Endothelial cell of umbilical vein (primary cell): Measurements from ENCODE around the gene SLC43A1. TPM values are rescaled to one million over a fixed set of nuclear protein-coding genes. Genes with fewer than 3 reads are reported as not detected.

Experiments
- BruUV-seq: library from RNA; stranded (reverse); fragments of 400-500 nt; replicated peaks from 2 replicates; lab custom pipeline; 2021; lab: Mats Ljungman, UMichigan
- CTCF ChIA-PET: fragments of 300-600, 350-600 bp; sonication (Branson Sonifier 250); formaldehyde crosslinking; loops from one replicate; lab custom pipeline; 2021; ENCODE audit warnings: antibody characterized with exemption, inconsistent platforms; lab: Charles Lee
- POLR2A ChIA-PET: fragments of 300-600, 350-600 bp; sonication (Branson Sonifier 250); formaldehyde crosslinking; loops from one replicate; lab custom pipeline; 2021; ENCODE audit warnings: antibody characterized with exemption, inconsistent platforms; lab: Charles Lee
- DNase-seq: peaks from one replicate; pipeline ENCODE4 v3.0.0-alpha.2; 2011; ENCODE audit warnings: low read depth, low spot score
- FAIRE-seq: peaks from 2 replicates; lab custom pipeline; 2011; peaks lifted over from hg19 to GRCh38; lab: Jason Lieb, UNC
- H2AFZ ChIP-seq: 2 replicates; pipeline ENCODE4 v1.6.0; 2012; ENCODE audit warnings: low read depth, low read length, control low read depth, inconsistent platforms
- H3K27ac ChIP-seq: 2 replicates; pipeline ENCODE4 v1.5.1; 2011; ENCODE audit warnings: low read depth, mild to moderate bottlenecking, control low read depth, low read length, moderate library complexity; ENCODE audit not compliant: insufficient read depth
- H3K27me3 ChIP-seq, 2 experiments: 2 replicates each; pipeline versions ENCODE4 v1.6.0 to v1.6.1; 2011; ENCODE audit warnings: low read length in 2 of 2, mixed read lengths in 1 of 2; ENCODE audit not compliant: control insufficient read depth in 2 of 2, insufficient read depth in 2 of 2
- H3K36me3 ChIP-seq, 2 experiments: 2 replicates in 1 of 2; 3 replicates in 1 of 2; pipeline ENCODE4 v1.5.1; 2011; ENCODE audit warnings: low read length in 2 of 2, mild to moderate bottlenecking in 1 of 2, moderate library complexity in 1 of 2; ENCODE audit not compliant: control insufficient read depth in 2 of 2, insufficient read depth in 2 of 2; ENCODE audit errors: extremely low read depth in 1 of 2
- H3K4me1 ChIP-seq: 3 replicates; pipeline ENCODE4 v1.5.1; 2011; ENCODE audit warnings: mild to moderate bottlenecking, low read length; ENCODE audit not compliant: control insufficient read depth, insufficient read depth; ENCODE audit errors: extremely low read depth
- H3K4me2 ChIP-seq: 2 replicates; pipeline ENCODE4 v1.6.1; 2011; ENCODE audit warnings: low read length, control low read depth, mixed read lengths; ENCODE audit not compliant: insufficient read depth
- H3K4me3 ChIP-seq, 3 experiments: fragments of 200-600 bp in 1 of 3; sonication (generic), shearing (Covaris generic) in 1 of 3; replicated peaks in 1 of 3; 2 replicates each; pipeline ENCODE4 v1.5.1; 2011 to 2016; ENCODE audit warnings: control low read depth in 3 of 3, low read length in 3 of 3, mild to moderate bottlenecking in 2 of 3, inconsistent platforms in 1 of 3, low read depth in 1 of 3, moderate library complexity in 1 of 3; ENCODE audit not compliant: insufficient read depth in 1 of 3
- H3K79me2 ChIP-seq: 2 replicates; pipeline ENCODE4 v1.6.0; 2012; ENCODE audit warnings: low read length, inconsistent platforms; ENCODE audit not compliant: control insufficient read depth, insufficient read depth
- H3K9ac ChIP-seq: replicated peaks from 2 replicates; pipeline ENCODE3; 2011; ENCODE audit warnings: low read length, control low read depth; ENCODE audit not compliant: insufficient read depth; ENCODE audit errors: extremely low read depth
- H3K9me1 ChIP-seq: replicated peaks from 3 replicates; pipeline ENCODE4 v1.6.0; 2011; ENCODE audit warnings: mild to moderate bottlenecking, low read length; ENCODE audit not compliant: control insufficient read depth, insufficient read depth; ENCODE audit errors: extremely low read depth
- H3K9me3 ChIP-seq: replicated peaks from 2 replicates; pipeline ENCODE4 v1.5.1; 2012; ENCODE audit warnings: low read length, inconsistent platforms; ENCODE audit not compliant: control insufficient read depth, insufficient read depth
- H4K20me1 ChIP-seq: replicated peaks from 2 replicates; pipeline ENCODE3; 2011; ENCODE audit warnings: mild to moderate bottlenecking, low read length; ENCODE audit not compliant: control insufficient read depth, insufficient read depth; ENCODE audit errors: extremely low read depth
- EZH2 ChIP-seq: IDR thresholded peaks from 2 replicates; pipeline ENCODE4 v1.6.1; 2012; ENCODE audit warnings: borderline replicate concordance, low read depth, mild to moderate bottlenecking, moderate library complexity, low read length, inconsistent platforms; ENCODE audit not compliant: severe bottlenecking
- FOS ChIP-seq: IDR thresholded peaks from 2 replicates; pipeline ENCODE4 v1.6.1; 2011; ENCODE audit warnings: mild to moderate bottlenecking, low read length, moderate library complexity, borderline replicate concordance; ENCODE audit not compliant: insufficient read depth
- GATA2 ChIP-seq: IDR thresholded peaks from 2 replicates; pipeline ENCODE4 v1.7.0; 2011; ENCODE audit warnings: low read depth, mild to moderate bottlenecking, moderate library complexity, mixed read lengths, low read length; ENCODE audit not compliant: insufficient read length, insufficient read depth
- JUN ChIP-seq: IDR thresholded peaks from 2 replicates; pipeline ENCODE4 v1.6.1; 2011; ENCODE audit warnings: borderline replicate concordance, low read depth; ENCODE audit not compliant: insufficient read length, insufficient read depth
- MYC ChIP-seq: IDR thresholded peaks from one replicate; pipeline ENCODE4 v1.6.1; 2011; ENCODE audit warnings: mild to moderate bottlenecking, low read depth, low read length
- POLR2A ChIP-seq: IDR thresholded peaks from 2 replicates; pipeline ENCODE4 v1.6.1; 2012; ENCODE audit warnings: low read depth, mild to moderate bottlenecking, control low read depth, low read length
- dilution Hi-C: fragments of 300-500 bp; cut with MboI; formaldehyde crosslinking; loops from one replicate; pipeline ENCODE4 v1.15.0; 2019; ENCODE audit warnings: low sequenced_read_pairs; ENCODE audit not compliant: extremely low pct_ligation_motif_present
- intact Hi-C: fragments of 100-400 bp; cut with micrococcal nuclease; formaldehyde crosslinking; loops from one replicate; pipeline ENCODE4 v1.10.0; 2022
- polyA plus RNA-seq, 4 experiments: library from polyadenylated mRNA; depleted of rRNA in 3 of 4; stranded (reverse) in 3 of 4; unstranded in 1 of 4; fragments of >200 nt; gene quantifications; 2 replicates each; pipeline versions ENCODE4 v1.2.1 to v1.2.3, GENCODE V29; 2011 to 2012; ENCODE audit warnings: missing spikeins in 1 of 4
- total RNA-seq: library from RNA; stranded (reverse); gene quantifications from 2 replicates; pipeline ENCODE4 v1.2.3, GENCODE V29; 2021
- TF ChIP-seq, protein P1 (sequence below), 2 donors: IDR thresholded peaks; 1 replicate in 1 of 2; 2 replicates in 1 of 2; pipeline ENCODE4 v1.5.1; 2011; ENCODE audit warnings: low read length in 2 of 2, mild to moderate bottlenecking in 2 of 2, moderate library complexity in 2 of 2, control low read depth in 1 of 2, inconsistent platforms in 1 of 2, low read depth in 1 of 2; ENCODE audit not compliant: insufficient read depth in 1 of 2; ENCODE audit errors: extremely low read depth in 1 of 2

The SLC43A1 gene
- total and polyA plus RNA-seq, 2 donors (not counting 3 experiments of a cell fraction or from before 2014, with no cell fraction given) = 13.7 to 19.5 TPM

DNA sequence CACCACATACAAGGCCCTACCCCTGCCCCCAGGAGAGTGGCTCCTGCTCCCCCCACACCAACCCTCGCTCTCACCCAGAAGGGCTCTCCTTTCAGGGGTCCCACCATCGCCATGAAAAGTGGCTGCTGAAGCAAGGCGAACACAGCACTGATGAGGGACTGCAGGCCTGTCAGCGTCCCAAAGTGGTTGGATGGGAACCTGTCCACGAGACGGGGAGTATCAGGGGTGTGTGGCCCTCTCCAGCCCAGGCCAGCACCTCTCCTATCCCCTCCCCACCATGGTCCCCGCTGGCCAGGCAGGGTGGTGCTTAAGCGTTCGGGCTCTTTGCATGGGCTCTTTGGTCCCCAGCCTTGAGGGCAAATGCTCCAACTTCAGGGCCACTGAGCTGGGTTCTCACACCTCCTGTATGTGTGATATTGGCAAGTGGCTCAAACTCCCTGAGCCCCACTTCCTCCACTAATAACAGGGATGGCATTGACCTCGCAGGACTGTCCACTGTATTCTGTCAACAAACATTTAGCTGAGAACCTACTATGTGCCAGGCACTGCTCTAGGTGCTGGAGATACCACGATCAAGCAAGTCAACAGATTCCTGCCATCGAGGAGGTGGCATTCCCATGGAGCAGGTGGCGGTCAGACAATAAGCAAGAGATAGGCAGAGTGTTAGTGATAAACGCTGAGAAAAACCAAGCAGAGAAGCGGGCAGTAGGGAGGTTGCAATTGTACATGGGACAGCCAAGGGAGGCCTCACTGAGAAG is 28.3 kb downstream of the SLC43A1 start:
- intact Hi-C loops (no loop called here), dilution Hi-C loops (no loop called here)
- Histone ChIP-seq H3K4me1 (peaks cover 3% of the 10 kb centered on the region), H3K9me1 (no peaks in the 10 kb centered on the region), H3K79me2 (no peaks in the 10 kb centered on the region), H3K4me2 (no peak overlapping the region), H3K27me3 (peaks cover under 1 to 3% of the 10 kb centered on the region in 2 experiments), H3K9me3 (no peaks in the 10 kb centered on the region), H3K4me3 (no peak overlapping the region), H3K9ac (no peak overlapping the region), H2AFZ (no peak overlapping the region), H4K20me1 (no peaks in the 10 kb centered on the region), H3K36me3 (peaks cover 0 to 2% of the 10 kb centered on the region in 2 experiments), H3K27ac (no peak overlapping the region)
- no peak for FAIRE-seq
- BruUV-seq = no TSS peak
- ChIA-PET CTCF (interaction anchor here (8.6 kb wide), 1 partner anchor 40 kb away, joined by 316 read pairs; the partner anchor contains the start of gene TIMM10), POLR2A (no interaction called here)
- TF ChIP-seq POLR2A (no peak), MYC (no peak), GATA2 (no peak), JUN (no peak), FOS (no peak), EZH2 (no peak)
- TF ChIP-seq, protein P1, sequence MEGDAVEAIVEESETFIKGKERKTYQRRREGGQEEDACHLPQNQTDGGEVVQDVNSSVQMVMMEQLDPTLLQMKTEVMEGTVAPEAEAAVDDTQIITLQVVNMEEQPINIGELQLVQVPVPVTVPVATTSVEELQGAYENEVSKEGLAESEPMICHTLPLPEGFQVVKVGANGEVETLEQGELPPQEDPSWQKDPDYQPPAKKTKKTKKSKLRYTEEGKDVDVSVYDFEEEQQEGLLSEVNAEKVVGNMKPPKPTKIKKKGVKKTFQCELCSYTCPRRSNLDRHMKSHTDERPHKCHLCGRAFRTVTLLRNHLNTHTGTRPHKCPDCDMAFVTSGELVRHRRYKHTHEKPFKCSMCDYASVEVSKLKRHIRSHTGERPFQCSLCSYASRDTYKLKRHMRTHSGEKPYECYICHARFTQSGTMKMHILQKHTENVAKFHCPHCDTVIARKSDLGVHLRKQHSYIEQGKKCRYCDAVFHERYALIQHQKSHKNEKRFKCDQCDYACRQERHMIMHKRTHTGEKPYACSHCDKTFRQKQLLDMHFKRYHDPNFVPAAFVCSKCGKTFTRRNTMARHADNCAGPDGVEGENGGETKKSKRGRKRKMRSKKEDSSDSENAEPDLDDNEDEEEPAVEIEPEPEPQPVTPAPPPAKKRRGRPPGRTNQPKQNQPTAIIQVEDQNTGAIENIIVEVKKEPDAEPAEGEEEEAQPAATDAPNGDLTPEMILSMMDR (IDR thresholded peaks at IDR 0.05; ENCODE audit: extremely low read depth in 1 of 2, insufficient read depth in 1 of 2, low read depth in 1 of 2, low read length in 2 of 2) = no peak
- DNase-seq = no peak
